Amniotic stem cell (primary cell): ENCODE measurements around the gene ZNRD2.
A peak's percentile ranks its signal among the peaks of the same experiment; 100 is the strongest.

Experiments used
- DNase-seq: peaks from one replicate; lab custom pipeline; 2025; lab: John Stamatoyannopoulos, UW

Gene ZNRD2

DNA sequence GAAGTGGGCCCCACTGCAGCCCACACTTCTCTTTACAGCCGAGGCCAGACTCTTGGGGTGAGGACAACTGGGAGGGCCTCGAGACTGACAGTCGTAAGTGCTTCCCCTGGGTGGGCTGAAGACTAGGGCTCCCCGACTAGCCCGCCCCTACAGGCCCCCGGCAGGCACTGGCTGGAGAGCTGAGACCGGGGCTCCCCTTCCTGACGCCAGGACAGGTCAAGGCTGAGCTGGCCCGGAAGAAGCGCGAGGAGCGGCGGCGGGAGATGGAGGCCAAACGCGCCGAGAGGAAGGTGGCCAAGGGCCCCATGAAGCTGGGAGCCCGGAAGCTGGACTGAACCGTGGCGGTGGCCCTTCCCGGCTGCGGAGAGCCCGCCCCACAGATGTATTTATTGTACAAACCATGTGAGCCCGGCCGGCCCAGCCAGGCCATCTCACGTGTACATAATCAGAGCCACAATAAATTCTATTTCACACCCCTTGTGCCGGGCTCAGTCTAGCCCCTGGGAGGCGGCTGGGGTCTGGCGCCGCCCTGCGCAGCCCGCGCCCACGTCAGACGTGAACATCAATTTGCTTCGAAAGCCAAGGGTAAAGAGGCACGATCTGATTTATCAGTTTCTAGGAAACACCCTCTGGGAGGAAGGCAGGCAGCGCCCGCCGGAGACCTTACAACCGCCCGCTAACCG is 31.9 kb upstream of the ZNRD2 start:
- no peak for DNase-seq

DNA sequence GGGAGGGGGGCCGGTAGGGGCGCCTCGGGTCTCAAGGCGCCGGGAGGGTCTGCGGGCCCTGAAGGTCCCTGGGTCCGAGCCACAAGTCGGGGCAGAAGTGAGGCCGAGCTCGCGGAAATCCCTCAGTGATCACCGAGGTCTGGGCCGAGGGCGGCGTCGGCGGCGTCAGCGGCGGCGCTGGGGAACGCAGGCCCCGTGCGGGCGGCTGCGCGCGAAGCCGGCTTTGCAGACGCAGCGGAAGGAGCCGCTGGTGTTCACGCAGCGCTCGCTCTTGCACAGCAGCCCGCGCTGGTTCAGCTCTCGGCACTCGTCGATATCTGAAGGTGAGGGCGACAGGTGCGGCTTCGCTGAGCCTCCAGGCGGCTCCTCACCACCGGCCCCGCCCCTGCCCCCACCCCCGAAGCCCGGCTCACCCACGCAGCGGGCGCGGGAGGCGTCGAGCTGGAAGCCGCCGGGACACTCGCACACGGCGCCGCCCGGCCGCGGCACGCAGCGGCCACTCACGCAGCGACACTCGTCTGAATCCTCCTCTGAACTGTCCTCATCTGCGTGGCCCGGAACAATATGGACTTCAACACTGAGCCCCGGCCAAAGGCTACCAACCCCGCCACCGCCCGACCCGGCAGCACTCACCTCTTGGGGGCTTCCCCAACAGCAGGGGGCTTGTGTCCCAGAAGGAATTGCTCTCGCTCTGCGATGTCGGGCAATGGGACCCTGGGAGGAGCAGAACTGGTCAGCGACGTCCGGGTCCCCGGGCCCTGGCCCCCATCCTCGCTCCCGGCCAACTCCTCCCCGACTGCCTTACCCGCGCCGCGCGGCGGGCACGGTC is 31.1 kb upstream of the ZNRD2 start:
- no peak for DNase-seq

GRCh38 chr11:65539744-65540289 is 30.5 kb upstream of the ZNRD2 start:
- no peak for DNase-seq

- peak; percentile 78 for DNase-seq
Measured at GRCh38 chr11:65540290-65541092, 29.8 kb upstream of the ZNRD2 start.

GRCh38 chr11:65541093-65541982 is 28.9 kb upstream of the ZNRD2 start:
- DNase-seq, result no peak

DNA sequence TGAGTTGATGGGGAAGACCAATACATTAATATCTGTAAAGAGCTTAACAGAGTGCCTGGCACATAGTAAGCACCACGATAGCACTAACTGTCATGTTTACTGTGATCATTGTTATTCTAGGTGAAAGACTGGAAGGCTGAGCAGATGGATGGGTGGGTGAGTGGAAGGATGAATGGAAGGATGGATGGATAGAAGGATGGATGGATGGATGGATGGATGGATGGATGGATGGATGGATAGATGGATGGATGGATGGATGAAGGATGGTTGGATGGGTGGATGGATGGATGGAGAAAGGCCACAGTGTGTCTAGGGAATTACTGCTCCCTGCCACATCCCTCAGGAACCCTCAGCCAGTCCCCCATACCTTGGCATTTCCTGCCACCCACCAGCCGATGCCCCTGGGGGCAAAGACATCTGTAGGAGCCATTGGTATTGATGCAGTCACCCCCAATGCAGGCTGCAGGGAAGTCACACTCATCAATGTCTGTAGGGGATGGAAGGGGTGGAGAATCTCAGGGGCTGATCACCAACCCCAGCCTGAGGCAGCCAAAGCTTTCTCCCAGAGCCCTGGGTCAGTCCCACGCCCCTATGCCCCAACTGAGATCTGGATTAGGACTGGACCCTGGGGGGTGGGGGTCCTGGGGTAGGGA is 27.4 kb upstream of the ZNRD2 start:
- DNase-seq, result no peak

GRCh38 chr11:65545853-65546216 is 24.4 kb upstream of the ZNRD2 start:
- DNase-seq, result no peak

DNA sequence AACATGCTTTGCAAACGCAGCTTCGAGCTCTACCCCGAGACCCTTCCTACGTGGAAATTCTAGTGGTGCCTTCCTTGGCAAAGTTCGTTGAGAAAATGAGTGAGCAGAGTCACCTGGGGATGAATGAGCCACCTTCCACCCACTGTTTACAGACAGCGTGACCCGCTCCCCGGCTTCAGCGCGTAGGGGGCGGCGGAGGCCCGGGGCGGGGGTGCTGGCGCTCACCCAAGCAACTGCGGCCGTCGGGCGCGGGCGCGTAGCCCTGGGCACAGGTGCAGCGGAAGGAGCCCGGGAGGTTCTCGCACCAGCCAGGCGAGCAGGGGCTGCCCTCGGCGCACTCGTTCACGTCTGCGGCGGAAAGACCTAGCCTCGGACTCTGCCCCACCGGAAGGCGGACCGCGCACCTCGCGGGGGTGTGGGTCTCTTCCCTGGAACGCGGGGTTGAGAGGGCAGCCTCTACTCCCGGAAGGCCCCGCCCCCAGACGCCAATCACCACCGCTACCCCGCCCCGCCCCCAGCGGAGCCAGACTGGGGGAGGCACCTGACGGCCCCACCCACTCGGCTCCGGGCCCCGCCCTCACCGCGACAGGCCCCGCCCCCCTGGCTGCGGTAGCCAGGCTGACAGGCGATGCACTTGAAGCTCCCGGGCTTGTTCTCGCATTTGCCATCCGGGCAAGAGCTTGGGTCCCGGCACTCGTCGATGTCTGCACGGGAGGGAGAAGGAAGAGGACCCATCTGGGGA is 23.9 kb upstream of the ZNRD2 start:
- DNase-seq, result no peak

- no peak for DNase-seq
Measured at GRCh38 chr11:65547446-65548125, 22.7 kb upstream of the ZNRD2 start.

DNA sequence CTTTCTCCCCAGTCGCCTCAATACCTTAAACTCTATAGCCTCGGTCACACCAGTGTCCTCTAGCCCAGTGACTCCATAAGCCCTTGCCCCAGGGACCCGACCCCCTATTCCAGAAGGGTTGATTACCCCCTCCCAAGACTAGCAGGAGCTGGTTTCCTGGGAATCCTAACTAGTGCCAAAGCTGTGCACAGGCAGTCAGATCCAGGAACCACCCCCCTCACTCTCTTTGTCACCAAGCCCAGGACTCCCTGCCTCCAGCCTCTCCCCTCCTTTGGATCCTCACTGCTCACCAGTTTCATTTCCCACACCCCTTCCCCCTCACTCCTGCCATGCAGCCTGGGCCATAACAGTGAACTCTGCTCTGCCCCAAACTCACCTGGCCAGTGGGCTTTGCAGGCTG is 21.9 kb upstream of the ZNRD2 start:
- no peak for DNase-seq

GRCh38 chr11:65549096-65549495 is 21.2 kb upstream of the ZNRD2 start:
- no peak for DNase-seq

DNA sequence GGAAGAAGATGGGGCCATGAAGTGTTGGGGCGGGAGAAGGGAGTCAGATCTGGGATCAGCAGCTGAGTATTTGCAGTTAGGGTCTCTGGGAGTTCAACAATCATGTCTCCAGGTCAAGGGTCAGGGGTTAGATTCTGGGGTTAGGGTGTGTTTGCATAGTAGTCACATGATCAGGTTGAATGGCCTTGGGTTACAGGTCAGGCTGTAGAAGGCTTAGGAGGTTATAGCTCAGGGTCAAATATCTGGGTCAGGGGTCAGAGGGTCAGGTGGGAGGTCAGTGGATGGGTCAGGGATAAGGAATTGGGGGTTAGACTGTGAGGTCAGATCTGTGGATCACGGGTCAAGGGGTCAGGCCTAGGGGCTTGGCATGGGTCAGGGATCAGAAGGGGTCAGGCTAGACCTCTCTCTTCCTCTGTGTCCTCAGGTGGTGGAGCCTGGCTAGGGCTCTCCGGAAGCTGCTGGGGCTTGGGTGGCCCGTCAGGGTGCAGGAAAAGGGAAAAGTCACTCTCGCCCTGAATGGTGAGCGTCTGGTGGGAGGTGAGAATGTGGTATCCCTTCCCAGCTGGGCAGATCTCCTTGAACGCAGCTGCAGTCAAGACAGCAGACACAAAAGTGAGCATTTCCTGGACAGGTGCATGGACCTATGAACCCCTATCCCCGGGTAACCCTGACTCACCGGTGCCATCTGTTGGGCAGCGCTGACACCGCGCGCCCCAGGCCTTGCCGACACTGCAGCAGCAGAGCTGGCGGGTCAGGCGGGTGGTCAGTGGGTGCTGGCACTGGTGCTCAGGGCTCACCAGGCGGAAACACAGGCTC is 18.5 kb upstream of the ZNRD2 start:
- no peak for DNase-seq

- DNase-seq, result no peak
Measured at GRCh38 chr11:65552388-65552951, 17.8 kb upstream of the ZNRD2 start.

GRCh38 chr11:65553301-65554001 is 16.8 kb upstream of the ZNRD2 start:
- no peak for DNase-seq

- DNase-seq, result no peak
Measured at GRCh38 chr11:65554057-65554818, 16.0 kb upstream of the ZNRD2 start.

- DNase-seq, result no peak
Measured at GRCh38 chr11:65554842-65555430, 15.3 kb upstream of the ZNRD2 start.
